NCI-H2196 (cell line): ENCODE results near the gene TIGIT.

Source experiments
- DNase-seq: peaks from one replicate; lab custom pipeline; 2025; ENCODE audit not compliant: unreplicated experiment; lab: John Stamatoyannopoulos, UW

Gene TIGIT

GRCh38 chr3:114310695-114311094 lies 16.9 kb downstream of the TIGIT start:
- DNase-seq: no peak

DNA sequence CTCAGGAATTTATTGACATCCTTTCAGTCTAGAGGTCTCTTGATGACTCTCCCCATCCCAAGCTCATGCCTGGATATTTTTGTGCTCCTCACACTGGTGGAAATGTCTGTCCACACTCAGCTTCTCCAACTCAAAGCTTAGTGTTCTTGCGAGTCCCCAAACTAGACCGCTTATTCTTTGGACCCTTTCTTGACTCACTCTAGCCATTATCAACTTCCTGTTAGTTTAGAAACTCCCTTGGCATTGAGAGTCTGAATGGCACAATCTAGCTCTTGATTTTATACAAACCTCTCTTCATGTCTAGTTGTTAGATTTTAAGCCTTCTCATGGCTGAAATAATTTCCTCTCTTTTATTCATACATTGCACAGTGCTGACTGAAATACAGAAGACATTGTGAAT lies 19.6 kb downstream of the TIGIT start:
- DNase-seq: no peak

DNA sequence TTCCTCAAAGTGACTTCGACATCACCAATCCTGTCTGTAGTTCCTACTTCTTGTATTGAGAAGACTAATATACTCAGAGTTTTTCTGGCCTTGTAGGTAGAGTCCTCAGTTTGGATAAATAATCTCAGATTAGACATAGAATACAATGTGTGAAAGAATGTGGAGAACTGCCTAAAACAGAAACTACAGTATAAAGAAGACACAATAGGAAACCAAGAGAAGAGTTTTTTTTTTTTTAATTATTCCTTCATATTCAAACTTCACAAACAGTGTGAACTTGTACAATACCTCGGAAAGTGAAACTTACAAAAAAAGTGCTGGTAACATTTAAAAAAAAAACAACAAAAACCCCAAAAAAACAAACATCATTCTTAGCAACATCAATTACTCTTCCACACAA lies 20.5 kb downstream of the TIGIT start:
- no peak for DNase-seq

GRCh38 chr3:114318295-114318694 lies 24.5 kb downstream of the TIGIT start:
- DNase-seq: no peak

DNA sequence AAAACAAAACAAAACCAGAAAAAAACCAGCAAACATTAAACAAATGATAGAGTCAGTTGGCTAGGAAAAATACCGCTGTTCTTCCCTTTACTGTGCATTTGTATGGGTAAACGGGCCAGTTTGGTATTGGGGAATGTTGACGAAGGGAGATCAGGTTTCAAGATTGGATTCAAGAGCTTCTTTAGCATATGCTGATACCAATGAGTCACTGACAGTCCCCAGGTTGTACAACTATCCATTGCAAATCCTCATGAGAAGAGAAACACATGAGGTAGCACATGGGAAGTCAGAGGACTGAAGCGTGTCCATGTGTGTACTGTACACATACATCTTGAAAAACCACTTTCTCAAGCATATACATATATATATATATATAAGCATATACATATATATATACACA lies 25.6 kb downstream of the TIGIT start:
- DNase-seq: peak; percentile 86

- no peak for DNase-seq
These were observed 26.4 kb downstream of the TIGIT start for GRCh38 chr3:114320246-114320645.

GRCh38 chr3:114323546-114324254 lies 29.9 kb downstream of the TIGIT start:
- no peak for DNase-seq

- DNase-seq: no peak
These were observed 33.8 kb downstream of the TIGIT start for GRCh38 chr3:114327665-114328064.

- DNase-seq: no peak
These were observed 34.5 kb downstream of the TIGIT start for GRCh38 chr3:114328345-114328744.

DNA sequence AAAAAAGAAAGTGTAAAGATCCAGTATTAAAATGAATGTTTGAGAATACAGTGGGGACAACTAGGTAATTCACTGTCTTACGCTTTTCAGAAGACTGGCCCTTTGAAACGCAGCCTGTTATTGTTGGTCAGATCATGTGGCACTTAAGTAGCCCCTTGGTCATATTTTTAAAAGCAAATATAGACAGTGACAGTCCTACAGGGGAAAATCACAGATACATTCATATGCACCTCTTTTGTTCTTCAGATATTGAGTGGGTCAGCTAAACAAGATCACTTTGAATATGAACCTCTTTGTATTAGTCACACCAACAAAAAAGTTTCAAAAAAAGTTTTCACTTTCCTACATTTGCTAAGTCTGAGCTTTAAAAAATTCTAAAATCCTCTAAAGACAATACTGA lies 36.0 kb downstream of the TIGIT start:
- no peak for DNase-seq

- no peak for DNase-seq
These were observed 37.2 kb downstream of the TIGIT start for GRCh38 chr3:114331007-114331406.

GRCh38 chr3:114331710-114332109 lies 37.9 kb downstream of the TIGIT start:
- no peak for DNase-seq

- DNase-seq: no peak
These were observed 38.7 kb downstream of the TIGIT start for GRCh38 chr3:114332342-114333179.

DNA sequence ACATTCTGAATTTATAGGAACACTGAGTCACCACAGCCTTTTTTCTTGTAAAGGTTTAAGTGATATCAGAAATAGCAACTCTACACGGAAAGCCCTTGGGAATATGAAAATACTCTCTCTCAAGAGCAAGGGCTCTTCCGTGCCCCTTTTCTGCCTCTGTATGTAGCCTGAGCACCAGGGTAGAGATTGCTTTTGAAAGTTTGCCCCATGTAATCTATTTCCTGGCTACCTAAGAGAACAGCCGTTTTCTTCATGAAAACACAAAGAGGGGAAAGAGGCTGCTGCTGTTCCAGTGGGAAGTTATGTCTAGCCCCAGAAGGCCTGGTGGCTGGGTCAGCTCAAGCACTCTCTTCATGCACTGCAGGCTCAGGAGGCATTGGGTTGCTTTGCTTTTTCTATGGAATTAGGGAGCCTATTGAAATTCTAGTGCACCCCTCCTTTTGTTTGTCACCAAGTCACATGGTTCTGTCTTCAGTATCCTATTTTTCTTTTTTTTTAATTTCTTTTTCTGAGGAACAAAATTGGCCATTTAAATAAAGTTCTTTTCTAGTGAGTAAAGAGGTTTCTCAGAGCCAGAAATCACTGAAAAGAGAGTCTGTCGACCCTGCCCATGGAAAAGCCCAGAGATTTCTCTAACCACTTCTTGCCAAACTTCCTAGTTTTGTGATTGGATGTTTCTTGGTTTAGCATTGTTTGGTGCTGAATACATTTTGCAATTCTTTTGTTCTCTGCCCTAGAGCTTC lies 39.5 kb downstream of the TIGIT start:
- no peak for DNase-seq

GRCh38 chr3:114333923-114334240 lies 40.1 kb downstream of the TIGIT start:
- DNase-seq: no peak

GRCh38 chr3:114336122-114336697 lies 42.4 kb downstream of the TIGIT start:
- peak; percentile 11 for DNase-seq

- no peak for DNase-seq
These were observed 43.0 kb downstream of the TIGIT start for GRCh38 chr3:114336857-114337256.

GRCh38 chr3:114338651-114339357 lies 45.0 kb downstream of the TIGIT start:
- no peak for DNase-seq

DNA sequence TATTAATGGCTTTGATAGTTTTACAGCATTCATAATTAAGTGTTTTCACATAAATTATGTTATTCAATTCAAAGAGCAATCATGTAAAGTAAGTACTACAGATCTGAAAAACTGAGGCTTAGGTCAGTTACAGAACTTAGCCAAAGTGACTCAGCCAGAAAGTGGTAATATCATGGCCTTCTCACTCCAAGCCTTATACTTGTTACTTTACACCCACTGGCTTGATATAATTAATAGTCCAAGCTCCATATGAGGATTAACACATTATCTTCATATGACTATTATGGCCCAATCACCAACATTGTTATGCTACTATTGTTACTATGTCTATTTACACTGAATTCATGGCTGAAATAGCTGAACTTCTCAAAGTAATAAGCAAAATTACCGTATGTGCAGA lies 50.7 kb downstream of the TIGIT start:
- no peak for DNase-seq

- no peak for DNase-seq
These were observed 56.4 kb downstream of the TIGIT start for GRCh38 chr3:114350271-114350670.

DNA sequence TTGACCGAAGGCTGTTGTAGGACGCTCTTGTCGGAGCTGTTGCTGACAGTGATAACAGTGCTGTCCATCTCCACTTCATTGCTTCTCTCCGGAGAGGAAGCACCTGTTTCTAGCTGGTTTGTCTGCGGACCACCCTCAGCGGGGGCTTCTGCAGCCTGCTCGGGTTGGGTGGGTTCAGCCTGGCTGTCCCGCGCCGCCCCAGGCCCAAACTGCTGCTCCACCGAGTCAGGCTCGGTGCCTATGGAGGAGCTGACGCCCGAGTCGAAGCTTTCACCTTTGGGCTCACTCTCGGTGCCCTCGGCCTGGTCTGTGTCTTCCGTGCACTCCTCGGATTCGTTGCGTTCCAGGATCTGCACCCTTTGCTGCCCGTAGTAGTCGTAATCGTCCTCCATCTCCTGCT lies 56.9 kb downstream of the TIGIT start:
- no peak for DNase-seq
